ENCODE results near the gene HUWE1. TPM values are rescaled to one million over a fixed set of nuclear protein-coding genes. Genes with fewer than 3 reads are reported as not detected.
"Not testable (repeated sequence)": the region's sequence is repeated elsewhere in the genome, so short reads cannot be mapped to it uniquely, and the experiment has no call there.

The HUWE1 gene
- total and polyA plus RNA-seq, 12 donors: 38.4 to 170 (median 109) TPM

DNA sequence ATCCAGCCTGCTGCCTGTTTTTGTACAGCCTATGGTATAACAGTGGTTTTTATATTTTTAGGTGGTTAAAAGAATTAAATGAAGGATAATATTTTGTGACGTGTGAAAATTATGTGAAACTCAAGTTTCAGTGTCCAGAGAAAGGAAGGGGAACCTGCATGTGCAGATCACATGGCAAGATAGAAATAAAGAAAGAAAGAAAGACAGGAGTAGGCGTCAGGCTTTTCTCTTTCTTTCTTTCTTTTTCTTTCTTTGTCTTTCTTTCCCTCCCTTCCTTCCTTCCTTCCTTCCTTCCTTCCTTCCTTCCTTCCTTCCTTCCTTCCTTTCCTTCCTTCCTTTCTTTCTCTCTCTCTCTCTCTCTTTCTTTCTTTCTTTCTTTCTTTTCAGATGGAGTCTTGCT lies 42.0 kb upstream of the HUWE1 start:
- intact Hi-C loops (cut with DNase I): no loop called here
- DNase-seq: no peak
- H3K4me1 ChIP-seq (replicated peaks in 1 of 2): no peaks in the 10 kb centered on the region
- 61 to 75% (median 72%) methylated on average over 2 of the region's 2 CpGs for WGBS, 4 donors
- H3K27me3 ChIP-seq: no peaks in the 10 kb centered on the region
- no peak overlapping the region for H3K4me3 ChIP-seq
- no peak overlapping the region for H3K27ac ChIP-seq
- no peak for TF ChIP-seq POLR2A (IDR thresholded peaks at IDR 0.05)
- no peak for TF ChIP-seq CTCF (IDR thresholded peaks at IDR 0.05)
- no peaks in the 10 kb centered on the region for H3K9me3 ChIP-seq (replicated peaks in 1 of 3)
- no peaks in the 10 kb centered on the region for H3K36me3 ChIP-seq (replicated peaks in 1 of 2)

- TF ChIP-seq CTCF (IDR thresholded peaks at IDR 0.05) (no peak), POLR2A (IDR thresholded peaks at IDR 0.05) (no peak)
- Histone ChIP-seq H3K4me1 (replicated peaks in 1 of 2) (no peaks in the 10 kb centered on the region), H3K4me3 (no peak overlapping the region), H3K36me3 (replicated peaks in 1 of 2) (no peaks in the 10 kb centered on the region), H3K27ac (no peak overlapping the region), H3K9me3 (replicated peaks in 1 of 3) (no peaks in the 10 kb centered on the region), H3K27me3 (no peaks in the 10 kb centered on the region)
- no peak for DNase-seq
- 67 to 93% (median 72%) methylated on average over 4 to 5 of the region's 5 CpGs; no CpG with 5 or more reads in 1 of the 4 donors for WGBS, 4 donors
- intact Hi-C loops (cut with DNase I): no loop called here
Measured at GRCh38 chrX:53724872-53725271, 38.4 kb upstream of the HUWE1 start.

DNA sequence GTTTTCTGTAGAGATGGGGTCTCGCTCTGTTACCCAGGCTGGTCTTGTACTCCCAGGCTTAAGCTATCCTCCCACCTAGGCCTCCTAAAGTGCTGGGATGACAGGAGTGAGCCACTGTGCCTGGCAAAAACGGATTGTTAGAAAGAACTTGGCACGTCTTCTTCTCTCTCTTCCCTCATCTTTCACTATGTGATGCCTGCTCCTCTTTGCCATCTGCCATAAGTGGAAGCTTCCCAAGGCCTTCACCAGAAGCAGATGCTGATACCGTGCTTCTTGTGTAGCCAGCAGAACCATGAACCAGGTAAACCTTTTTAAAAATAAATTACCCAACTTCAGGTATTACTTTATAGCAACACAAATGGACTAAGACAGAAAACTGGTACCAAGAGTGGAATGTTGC lies 36.9 kb upstream of the HUWE1 start:
- Histone ChIP-seq H3K4me3 (no peak overlapping the region), H3K9me3 (replicated peaks in 1 of 3) (no peaks in the 10 kb centered on the region), H3K4me1 (replicated peaks in 1 of 2) (no peaks in the 10 kb centered on the region), H3K36me3 (replicated peaks in 1 of 2) (no peaks in the 10 kb centered on the region), H3K27me3 (no peaks in the 10 kb centered on the region), H3K27ac (no peak overlapping the region)
- intact Hi-C loops (cut with DNase I): no loop called here
- WGBS, 4 donors: 69 to 92% (median 81%) methylated on average over 4 of the region's 4 CpGs
- DNase-seq: no peak
- TF ChIP-seq POLR2A (IDR thresholded peaks at IDR 0.05) (no peak), CTCF (IDR thresholded peaks at IDR 0.05) (no peak)

DNA sequence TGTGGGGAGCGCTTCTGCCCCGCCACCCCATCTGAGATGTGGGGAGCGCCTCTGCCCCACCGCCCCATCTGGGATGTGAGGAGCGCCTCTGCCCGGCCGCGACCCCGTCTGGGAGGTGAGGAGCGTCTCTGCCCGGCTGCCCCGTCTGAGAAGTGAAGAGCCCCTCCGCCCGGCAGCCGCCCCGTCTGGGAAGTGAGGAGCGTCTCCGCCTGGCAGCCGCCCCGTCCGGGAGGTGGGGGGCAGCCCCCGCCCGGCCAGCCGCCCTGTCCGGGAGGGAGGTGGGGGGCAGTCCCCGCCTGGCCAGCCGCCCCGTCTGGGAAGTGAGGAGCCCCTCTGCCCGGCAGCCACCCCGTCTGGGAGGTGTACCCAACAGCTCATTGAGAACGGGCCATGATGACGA lies 35.1 kb upstream of the HUWE1 start:
- intact Hi-C loops (cut with DNase I); H3K36me3 ChIP-seq (replicated peaks in 1 of 2); H3K27me3 ChIP-seq; DNase-seq; H3K27ac ChIP-seq; H3K9me3 ChIP-seq (replicated peaks in 1 of 3); H3K4me3 ChIP-seq; H3K4me1 ChIP-seq (replicated peaks in 1 of 2): not testable (repeated sequence)
- WGBS, 4 donors: 65 to 95% (median 83%) methylated on average over 2 to 21 of the region's 32 CpGs

GRCh38 chrX:53719666-53720065 lies 33.1 kb upstream of the HUWE1 start:
- H3K9me3 ChIP-seq (replicated peaks in 1 of 3); DNase-seq; H3K27me3 ChIP-seq; H3K4me3 ChIP-seq; H3K27ac ChIP-seq; H3K36me3 ChIP-seq (replicated peaks in 1 of 2); H3K4me1 ChIP-seq (replicated peaks in 1 of 2); intact Hi-C loops (cut with DNase I): not testable (repeated sequence)
- 76 to 87% (median 83%) methylated on average over 3 to 7 of the region's 7 CpGs for WGBS, 4 donors

All from adrenal gland (tissue), 12 donors.